ENCODE results near the gene ARHGAP10. TPM values are rescaled to one million over a fixed set of nuclear protein-coding genes. Genes with fewer than 3 reads are reported as not detected.
A peak's percentile ranks its signal among the peaks of the same experiment; 100 is the strongest.

Gene ARHGAP10
- total RNA-seq, 1 donor from 2014 or later, result 30.5 TPM

DNA sequence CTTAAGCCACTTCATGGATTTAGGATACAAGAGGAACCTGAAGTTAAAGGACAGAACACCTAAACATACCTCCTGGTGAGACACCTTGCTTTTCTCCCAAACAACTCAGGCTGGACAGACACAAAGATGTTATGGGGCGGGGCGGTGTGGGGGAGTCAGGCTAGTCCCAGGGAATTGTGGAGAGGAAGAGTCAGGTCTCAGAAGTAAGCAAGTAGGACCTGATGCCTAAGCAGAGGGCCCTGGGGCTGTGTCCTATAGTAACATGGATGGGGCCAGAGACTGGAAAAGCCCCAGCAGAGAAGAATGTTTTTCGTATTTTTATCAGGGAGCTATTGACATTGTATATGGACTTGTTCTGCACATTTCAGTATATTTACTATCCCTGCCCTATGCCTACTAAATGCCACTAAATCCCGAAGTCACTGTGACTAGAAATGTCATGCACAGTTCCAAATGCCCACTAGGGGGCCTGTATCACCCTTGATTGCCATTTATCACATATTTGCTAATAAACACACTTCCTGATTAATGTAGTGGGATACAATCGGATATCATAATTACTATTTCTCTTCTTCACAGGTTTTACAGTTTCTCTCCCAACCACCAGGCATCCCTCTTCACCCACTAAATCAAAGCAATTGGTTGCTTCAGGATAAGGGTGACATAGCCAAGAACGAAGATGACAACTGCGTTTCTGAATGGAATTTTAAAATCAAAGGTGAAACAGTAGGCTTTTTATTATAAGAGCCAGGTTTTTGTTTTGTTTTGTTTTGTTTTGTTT is 23.8 kb upstream of the ARHGAP10 start:
- no peak overlapping the region for H3K27ac Mint-ChIP-seq
- H3K9me3 Mint-ChIP-seq, result no peaks in the 10 kb centered on the region
- DNase-seq (ENCODE audit: low spot score in 2 of 2, unreplicated experiment in 2 of 2), result no peak
- H3K36me3 Mint-ChIP-seq, result no peaks in the 10 kb centered on the region
- no peaks in the 10 kb centered on the region for H3K4me1 Mint-ChIP-seq
- TF ChIP-seq, protein P1, sequence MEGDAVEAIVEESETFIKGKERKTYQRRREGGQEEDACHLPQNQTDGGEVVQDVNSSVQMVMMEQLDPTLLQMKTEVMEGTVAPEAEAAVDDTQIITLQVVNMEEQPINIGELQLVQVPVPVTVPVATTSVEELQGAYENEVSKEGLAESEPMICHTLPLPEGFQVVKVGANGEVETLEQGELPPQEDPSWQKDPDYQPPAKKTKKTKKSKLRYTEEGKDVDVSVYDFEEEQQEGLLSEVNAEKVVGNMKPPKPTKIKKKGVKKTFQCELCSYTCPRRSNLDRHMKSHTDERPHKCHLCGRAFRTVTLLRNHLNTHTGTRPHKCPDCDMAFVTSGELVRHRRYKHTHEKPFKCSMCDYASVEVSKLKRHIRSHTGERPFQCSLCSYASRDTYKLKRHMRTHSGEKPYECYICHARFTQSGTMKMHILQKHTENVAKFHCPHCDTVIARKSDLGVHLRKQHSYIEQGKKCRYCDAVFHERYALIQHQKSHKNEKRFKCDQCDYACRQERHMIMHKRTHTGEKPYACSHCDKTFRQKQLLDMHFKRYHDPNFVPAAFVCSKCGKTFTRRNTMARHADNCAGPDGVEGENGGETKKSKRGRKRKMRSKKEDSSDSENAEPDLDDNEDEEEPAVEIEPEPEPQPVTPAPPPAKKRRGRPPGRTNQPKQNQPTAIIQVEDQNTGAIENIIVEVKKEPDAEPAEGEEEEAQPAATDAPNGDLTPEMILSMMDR (IDR thresholded peaks at IDR 0.05; ENCODE audit: unreplicated experiment), result peak; percentile 88
- H3K27me3 Mint-ChIP-seq (ENCODE audit: low read depth), result no peaks in the 10 kb centered on the region
- no peak overlapping the region for H3K4me3 Mint-ChIP-seq

DNA sequence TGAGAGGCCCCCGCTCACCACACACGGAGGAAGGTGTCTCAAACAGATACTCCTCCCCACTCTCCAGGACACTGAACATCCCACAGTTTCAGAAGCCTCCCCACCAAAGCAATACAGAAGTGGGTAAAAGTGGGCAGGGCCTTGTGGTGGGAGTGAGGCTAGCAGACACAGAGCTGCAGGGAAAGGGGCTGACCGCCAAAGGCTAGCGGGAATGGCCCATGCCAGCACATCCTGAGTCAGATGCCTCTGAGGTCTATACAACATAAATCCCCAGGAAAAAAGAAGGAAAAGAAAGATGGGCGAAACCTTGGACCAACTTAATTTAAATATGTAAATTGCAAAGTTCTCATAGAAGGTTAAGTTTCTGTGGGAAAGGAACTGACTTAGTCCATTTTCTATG is 21.9 kb upstream of the ARHGAP10 start:
- H3K4me1 Mint-ChIP-seq, result peaks cover 11% of the 10 kb centered on the region
- H3K36me3 Mint-ChIP-seq, result no peaks in the 10 kb centered on the region
- TF ChIP-seq, protein P1 (IDR thresholded peaks at IDR 0.05; ENCODE audit: unreplicated experiment), result no peak
- no peak for DNase-seq (ENCODE audit: low spot score in 2 of 2, unreplicated experiment in 2 of 2)
- H3K27ac Mint-ChIP-seq, result no peak overlapping the region
- no peaks in the 10 kb centered on the region for H3K9me3 Mint-ChIP-seq
- no peaks in the 10 kb centered on the region for H3K27me3 Mint-ChIP-seq (ENCODE audit: low read depth)
- no peak overlapping the region for H3K4me3 Mint-ChIP-seq

DNA sequence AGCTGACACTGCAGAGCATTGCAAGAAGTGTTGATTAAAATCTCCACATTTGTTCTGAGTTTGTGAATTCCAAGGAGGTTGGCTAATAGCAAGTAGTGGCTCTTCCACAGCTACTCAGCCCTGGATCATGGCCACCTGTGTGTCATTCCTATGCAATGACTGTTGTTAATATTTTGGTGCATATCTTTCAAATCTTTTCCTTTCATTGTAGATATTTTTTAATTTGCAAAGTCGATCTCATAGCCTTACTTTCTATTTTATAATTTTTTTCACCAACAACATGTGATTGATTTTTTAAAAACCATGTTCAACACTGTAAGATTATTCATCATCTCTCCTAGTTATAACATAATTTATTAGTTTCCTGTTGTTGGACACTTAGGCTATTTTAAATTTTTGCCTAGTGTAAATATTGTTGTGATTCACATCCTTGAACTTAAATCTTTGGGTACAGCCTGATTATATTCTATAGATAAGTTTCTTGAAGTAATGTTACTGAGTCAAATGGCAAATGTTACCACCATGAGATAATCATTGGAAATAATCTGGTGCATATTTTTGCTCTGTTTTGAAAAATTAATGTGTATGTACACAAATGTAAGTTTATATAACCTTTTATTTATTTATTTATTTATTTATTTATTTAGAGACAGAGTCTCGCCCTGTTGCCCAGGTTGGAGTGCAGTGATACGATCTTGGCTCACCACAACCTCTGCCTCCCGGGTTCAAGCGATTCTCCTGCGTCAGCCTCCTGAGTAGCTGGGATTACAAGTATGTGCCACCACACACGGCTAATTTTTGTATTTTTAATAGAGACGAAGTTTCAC is 17.1 kb upstream of the ARHGAP10 start:
- Mint-ChIP-seq H3K27ac (no peak overlapping the region), H3K36me3 (no peaks in the 10 kb centered on the region), H3K27me3 (ENCODE audit: low read depth) (no peaks in the 10 kb centered on the region), H3K4me3 (no peak overlapping the region), H3K9me3 (no peaks in the 10 kb centered on the region), H3K4me1 (peaks cover 27% of the 10 kb centered on the region)
- TF ChIP-seq, protein P1 (IDR thresholded peaks at IDR 0.05; ENCODE audit: unreplicated experiment), result no peak
- DNase-seq (ENCODE audit: low spot score in 2 of 2, unreplicated experiment in 2 of 2), result no peak

DNA sequence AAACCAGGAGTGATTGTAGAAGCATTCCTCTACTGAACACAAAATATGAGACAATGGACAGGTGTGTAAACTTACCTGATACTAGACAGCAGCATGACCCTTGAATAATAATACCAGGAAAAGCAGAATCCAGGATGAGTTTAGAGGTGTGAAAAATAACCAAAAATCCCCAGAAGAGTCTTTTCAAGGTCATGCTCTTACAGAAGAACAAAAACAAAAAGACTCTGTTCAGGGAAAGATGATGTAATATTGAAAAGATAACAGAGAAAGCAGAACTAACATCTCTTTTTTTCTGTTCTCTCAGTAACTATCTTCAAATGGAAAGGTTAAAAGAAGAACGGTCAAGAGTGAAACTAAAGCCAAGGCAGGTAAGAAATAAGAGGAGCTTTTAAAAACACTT is 14.0 kb upstream of the ARHGAP10 start:
- H3K4me3 Mint-ChIP-seq, result no peak overlapping the region
- peaks cover 27% of the 10 kb centered on the region for H3K4me1 Mint-ChIP-seq
- no peaks in the 10 kb centered on the region for H3K36me3 Mint-ChIP-seq
- TF ChIP-seq, protein P1 (IDR thresholded peaks at IDR 0.05; ENCODE audit: unreplicated experiment), result no peak
- no peak for DNase-seq (ENCODE audit: low spot score in 2 of 2, unreplicated experiment in 2 of 2)
- H3K9me3 Mint-ChIP-seq, result no peaks in the 10 kb centered on the region
- no peak overlapping the region for H3K27ac Mint-ChIP-seq
- no peaks in the 10 kb centered on the region for H3K27me3 Mint-ChIP-seq (ENCODE audit: low read depth)

DNA sequence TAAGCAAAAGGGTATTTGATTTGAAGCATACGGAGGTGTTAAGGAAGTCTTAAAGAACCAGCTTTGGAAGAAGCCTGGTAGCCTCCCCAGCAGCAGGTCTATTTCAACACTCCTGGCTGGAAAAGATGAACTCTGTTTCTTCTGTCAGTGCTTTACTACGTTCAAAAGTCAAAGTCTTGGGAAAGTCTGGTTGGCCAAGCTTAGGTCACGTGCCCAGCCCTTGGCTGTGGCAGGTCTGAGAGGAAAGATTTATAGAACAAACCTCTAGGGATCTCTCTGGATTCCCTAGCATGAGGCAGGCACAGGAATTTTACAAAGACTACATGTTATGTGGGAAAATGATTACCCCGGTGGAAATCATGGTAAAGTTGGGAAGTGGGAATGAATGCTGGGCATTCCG is 8.6 kb upstream of the ARHGAP10 start:
- Mint-ChIP-seq H3K4me1 (peaks cover 6% of the 10 kb centered on the region), H3K27me3 (ENCODE audit: low read depth) (no peaks in the 10 kb centered on the region), H3K4me3 (no peak overlapping the region), H3K9me3 (no peaks in the 10 kb centered on the region), H3K27ac (no peak overlapping the region), H3K36me3 (no peaks in the 10 kb centered on the region)
- no peak for DNase-seq (ENCODE audit: low spot score in 2 of 2, unreplicated experiment in 2 of 2)
- TF ChIP-seq, protein P1 (IDR thresholded peaks at IDR 0.05; ENCODE audit: unreplicated experiment), result no peak
